COR-L47 (cell line): Measurements from ENCODE around the gene PFKM.

Source experiments
- DNase-seq: peaks from one replicate; lab custom pipeline; 2025; lab: John Stamatoyannopoulos, UW

Gene PFKM

DNA sequence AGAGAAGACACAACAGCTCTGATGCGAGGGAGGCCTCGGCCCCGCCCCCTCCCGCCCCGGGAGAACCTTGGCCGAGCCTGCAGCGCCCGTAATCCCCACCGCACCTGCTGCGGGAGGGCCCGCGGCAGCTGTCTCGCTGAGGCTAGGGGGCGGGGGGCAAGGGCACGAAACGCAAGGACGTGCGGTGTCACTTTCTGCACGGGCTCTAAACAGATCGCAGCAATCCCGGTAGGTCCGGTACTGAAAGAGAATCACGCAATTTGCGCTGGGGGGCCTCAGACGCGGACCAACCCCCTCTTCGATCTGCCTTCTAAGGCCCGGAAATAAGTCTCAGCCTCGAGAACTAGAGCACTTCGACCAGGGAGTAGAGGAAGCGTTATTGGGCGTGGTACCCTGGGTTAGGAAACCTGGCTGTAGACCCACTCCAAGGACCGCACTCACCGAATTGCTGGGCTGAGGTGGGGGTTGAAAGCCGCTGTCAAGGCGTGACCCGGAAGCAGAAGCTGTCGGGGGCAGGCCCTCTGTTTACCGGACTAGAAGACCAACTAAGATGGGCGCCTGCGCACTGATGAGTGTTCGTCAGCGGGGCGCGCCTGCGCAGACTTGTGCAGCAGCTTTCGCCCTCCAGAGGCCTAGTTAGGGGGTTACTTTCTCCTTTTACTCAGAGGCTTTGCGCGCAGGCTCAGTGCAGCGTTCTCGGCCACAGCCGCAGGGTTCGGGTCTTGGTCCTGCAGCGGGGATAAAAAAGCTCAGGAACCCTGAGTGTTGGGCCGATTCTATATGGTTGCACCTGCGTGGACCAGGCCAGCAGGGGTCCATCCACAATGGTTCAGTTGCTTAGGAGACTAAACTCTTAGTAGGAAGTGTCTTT lies 38.1 kb downstream of the PFKM start, which contains the start of gene ASB8:
ASB8 (minus strand) TSS at position 498 of the 871 bp plus-strand sequence. CDS start 4,019 bp downstream, outside the sequence.
- peak; percentile 98 for DNase-seq

DNA sequence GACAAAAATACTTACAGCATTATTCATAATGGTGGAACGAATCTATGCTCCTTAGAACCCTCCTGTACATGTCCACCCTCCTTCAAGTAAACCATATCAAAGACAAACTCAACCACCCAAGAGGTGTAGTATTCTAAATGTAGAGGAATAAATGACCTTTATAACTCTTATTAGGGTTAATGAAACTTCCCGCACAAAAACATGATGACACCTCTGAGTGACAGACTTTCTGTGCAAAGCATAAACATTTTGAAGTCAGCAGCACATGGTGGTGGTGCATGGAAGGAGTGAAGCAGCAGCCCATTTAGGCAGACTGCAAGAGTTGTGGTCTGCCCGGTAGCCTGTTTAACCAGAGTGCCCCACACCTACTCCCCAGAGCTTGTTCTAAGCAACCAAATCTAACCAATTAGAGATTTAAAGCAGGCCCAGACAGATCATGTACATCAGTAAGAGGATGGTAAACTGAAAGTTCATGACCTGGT lies 38.8 kb downstream of the PFKM start:
- DNase-seq, result no peak

DNA sequence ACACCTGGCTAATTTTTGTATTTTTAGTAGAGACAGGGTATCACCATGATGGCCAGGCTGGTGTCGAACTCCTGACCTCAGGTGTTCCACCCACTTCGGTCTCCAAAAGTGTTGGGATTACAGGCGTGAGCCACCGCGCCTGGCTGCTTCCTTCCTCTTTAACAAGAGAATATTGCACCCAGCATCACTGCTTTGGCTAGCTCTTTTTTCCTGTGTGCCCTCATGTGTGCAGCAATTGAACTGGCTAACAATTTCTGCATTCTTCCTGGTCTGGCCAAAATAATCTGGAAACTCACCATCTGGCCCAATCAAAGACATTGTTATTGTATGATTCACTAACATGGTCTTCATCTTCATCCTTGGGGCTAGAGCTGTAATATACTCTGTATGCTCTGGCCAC lies 40.9 kb downstream of the PFKM start:
- DNase-seq, result no peak

DNA sequence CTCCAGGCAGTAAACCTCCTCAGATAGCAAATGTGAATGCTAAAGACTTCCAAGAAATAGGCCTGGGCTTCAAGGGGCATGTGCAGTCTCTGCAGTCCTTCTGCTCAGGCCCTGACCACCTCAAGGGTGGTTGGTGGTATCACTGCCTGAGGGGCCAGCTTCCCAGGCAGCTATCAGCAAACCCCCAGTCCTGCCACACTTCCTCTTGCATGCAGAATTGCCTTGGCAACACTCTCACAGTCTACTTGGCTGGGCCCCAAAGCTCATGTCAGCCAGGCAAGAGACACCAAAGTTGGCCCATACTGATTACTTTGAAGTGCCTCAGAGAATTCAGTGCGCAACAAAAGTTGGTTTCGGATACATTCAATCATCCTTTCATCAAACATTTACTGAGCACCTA lies 41.6 kb downstream of the PFKM start:
- no peak for DNase-seq

GRCh38 chr12:48163150-48163747 lies 44.1 kb downstream of the PFKM start:
- DNase-seq, result no peak

DNA sequence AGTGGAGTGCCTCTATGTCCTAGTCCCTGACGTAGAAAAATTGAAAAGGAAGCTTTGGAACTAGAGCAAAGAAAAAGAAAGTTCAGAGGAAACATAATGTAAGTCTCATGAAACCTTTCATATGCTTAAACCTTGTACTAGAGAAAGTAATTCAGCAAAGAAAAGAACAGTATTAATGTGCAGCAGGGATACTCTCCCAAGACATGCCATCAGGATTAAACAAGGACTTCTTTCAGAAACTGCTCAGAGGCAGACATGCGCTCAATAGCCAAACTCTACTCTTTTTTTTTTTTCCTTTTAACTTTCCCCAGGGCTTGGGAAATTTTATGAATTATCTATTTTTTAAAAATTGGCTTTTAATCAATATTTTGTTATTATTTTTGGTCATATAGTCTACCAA lies 45.3 kb downstream of the PFKM start:
- no peak for DNase-seq

DNA sequence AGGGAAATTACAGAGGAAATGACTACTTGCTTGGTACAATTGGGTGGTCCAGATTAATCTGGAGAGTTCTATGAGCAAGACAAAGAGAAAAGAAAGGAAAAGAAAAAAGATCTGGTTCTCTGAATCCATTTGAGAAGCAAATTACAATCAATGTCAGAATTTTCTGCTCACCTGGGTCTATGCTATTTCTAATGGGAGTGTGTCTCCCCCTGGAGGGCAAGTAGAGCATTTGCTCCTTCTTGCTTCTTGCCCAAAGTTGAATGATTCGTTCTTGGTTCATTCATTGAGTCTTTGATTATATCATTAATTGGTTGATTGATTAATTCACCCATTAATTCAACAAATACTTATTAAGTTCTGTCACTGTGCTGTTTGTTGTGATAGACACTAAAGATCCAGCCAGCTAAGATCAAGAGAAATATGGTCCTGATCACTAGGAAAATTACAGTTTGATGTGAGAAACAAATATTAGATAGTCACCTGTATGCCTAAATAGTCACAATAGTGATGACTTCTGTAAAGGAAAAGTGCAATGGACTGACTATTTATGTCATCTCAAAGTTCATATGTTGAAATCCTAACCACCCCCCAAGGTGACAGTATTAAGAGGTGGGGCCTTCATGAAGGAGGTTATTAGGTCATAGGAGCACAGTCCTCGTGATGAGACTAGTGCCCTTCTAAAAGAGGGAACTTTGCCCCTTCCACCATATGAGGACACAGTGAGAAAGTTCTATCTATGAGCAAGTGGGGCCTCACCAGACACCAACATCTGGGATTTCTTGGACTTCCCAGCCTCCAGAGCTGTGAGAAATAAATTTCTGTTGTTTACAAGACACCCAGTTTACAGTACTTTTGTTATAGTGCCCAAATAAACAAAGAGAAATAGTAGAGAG lies 46.2 kb downstream of the PFKM start:
- peak; percentile 37 for DNase-seq

GRCh38 chr12:48169011-48169410 lies 49.8 kb downstream of the PFKM start:
- no peak for DNase-seq

GRCh38 chr12:48175613-48176416 lies 56.7 kb downstream of the PFKM start:
- DNase-seq, result no peak

DNA sequence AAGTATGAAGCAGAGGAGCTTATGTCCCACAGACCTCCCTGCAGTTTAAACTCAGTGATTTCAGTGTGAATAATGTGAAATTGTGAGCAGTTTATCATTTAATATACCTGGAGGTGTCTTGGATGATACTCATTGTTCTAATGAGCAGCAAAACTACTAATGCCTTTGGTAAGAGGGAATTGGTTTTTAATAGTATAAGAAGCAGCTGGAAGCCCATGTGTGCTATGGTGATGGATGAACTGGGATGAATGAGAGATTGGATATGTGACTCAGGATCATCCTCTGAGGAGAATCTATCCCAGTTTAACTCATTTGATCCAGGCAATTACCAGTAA lies 57.2 kb downstream of the PFKM start:
- no peak for DNase-seq

DNA sequence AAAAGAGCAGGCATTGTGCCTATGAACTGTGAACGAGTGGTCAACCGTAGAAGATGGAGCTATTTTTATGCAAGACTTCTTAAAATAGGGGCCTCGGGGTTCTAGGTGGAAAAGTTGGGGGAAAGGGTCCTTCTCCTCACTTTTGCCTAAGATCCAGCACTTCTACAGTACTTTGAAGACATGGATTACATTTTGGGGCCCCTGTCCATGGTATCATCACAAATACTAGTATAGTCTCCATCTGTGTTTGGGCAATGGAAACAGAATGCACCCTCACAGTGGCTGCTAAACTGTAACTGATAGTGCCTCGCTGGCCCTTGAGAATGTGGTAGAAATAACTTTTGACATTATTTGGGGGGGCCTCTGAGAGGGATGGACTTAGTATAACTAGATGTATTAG lies 58.8 kb downstream of the PFKM start:
- DNase-seq, result no peak

GRCh38 chr12:48179466-48179865 lies 60.3 kb downstream of the PFKM start:
- no peak for DNase-seq

DNA sequence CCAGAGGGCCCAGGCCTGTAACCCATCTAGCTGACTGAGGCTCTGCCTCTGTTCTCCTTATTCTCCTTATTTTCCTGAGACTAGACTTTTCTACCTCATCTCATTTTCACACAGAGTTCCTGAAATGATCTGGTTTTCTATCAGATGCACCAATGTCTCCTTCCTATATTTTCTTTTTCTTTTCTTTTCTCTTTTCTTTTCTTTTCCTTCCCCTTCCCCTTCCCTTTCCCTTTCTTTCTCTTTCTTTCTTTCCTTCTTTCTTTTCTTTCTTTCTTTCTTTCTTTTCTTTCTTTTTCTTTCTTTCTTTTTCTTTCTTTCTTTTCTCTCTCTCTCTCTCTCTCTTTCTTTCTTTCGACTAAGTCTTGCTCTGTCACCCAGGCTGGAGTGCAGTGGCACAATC lies 61.3 kb downstream of the PFKM start:
- no peak for DNase-seq

GRCh38 chr12:48180857-48181495 lies 61.8 kb downstream of the PFKM start:
- no peak for DNase-seq

DNA sequence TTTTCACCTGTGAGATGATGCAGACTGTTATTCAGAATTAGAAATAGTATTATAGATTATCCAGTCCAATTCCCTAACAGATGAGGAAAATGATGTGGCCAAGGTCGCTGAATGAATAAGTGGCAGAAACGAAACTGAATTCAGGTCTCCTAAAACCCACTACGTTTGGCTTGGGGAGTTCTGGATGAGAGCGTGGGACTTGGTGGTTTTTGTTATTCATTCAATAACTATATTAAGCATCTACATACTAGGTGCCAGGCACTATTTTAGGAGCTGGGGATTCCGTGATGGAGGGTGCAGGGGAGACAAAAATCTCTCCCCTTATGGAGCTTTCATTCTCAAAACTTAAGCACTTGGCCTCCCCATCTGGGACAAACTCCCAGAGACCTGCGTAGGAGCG lies 63.5 kb downstream of the PFKM start:
- DNase-seq, result no peak

DNA sequence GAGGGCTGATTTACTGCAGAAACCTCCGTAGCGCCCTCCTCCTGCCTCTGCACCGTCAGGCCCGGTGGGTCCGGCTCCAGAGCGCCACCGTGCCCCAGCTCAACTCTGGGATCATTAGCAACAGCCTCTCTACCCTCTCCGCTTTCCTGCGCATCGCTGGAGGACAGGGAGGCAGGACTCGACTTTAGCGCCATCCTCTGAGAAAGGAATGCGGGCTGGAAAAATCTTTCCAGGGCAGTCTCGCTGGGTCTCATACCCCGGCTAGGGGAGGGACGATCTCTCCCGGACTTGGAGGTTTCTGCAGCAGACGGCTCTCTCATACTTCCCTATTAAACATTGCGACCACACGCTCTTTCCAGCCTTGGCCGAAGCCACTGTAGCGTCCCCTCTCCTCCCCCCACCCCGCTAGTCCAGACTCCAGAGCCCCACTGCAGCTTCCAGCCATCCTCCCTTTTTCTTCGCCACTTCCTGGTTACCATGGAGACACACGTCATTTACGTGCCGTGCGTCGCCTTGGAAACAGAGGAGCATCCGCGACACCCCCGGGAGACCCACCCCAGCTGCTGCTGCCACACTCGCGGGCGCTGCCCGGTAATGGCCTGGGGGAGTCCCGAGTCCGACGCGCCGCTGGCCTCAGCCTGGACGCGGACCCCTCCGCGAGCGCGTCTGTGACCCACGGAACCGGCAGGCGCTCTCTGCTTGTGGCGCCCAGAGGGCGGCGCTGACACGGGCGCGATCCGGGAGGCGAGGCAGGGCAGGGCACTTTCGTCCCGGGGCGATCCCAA lies 64.1 kb downstream of the PFKM start, which contains the start of gene CCDC184:
CCDC184 (plus strand) TSS at position 554 of the 785 bp plus-strand sequence. CDS start 479 bp downstream, outside the sequence.
- peak; percentile 89 for DNase-seq

- DNase-seq, result no peak
Measured at GRCh38 chr12:48183876-48184548, 64.8 kb downstream of the PFKM start.

DNA sequence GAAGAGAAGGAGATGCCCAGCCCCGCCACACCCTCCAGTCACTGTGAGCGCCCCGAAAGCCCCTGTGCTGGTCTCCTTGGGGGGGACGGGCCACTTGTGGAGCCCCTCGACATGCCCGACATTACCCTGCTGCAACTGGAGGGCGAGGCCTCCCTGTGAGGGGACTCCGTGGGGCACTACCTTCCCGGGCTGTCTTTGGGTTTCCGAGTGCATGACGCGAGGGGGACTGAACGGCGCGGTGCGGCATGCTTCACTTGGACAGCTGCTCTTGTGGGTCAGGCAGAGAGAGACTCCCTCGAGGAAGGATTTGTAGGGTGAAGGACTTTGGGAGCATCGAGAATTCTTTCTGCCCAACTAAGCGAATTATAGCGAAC lies 65.4 kb downstream of the PFKM start:
- DNase-seq, result no peak

GRCh38 chr12:48185181-48185919 lies 66.2 kb downstream of the PFKM start:
- DNase-seq, result no peak
